ENCODE data around the gene DDX43. TPM values are rescaled to one million over a fixed set of nuclear protein-coding genes. Genes with fewer than 3 reads are reported as not detected.
"Not testable (repeated sequence)": the region's sequence is repeated elsewhere in the genome, so short reads cannot be mapped to it uniquely, and the experiment has no call there.

DDX43 gene
- total RNA-seq, 1 donor from 2014 or later = not detected

GRCh38 chr6:73388433-73388799, 6.2 kb upstream of the DDX43 start:
- H3K36me3 Mint-ChIP-seq (ENCODE audit: unreplicated experiment) = no peaks in the 10 kb centered on the region
- TF ChIP-seq CTCF (IDR thresholded peaks at IDR 0.05; ENCODE audit: partially characterized antibody, unreplicated experiment) = no peak
- H3K4me1 Mint-ChIP-seq (ENCODE audit: low read depth, unreplicated experiment) = no peaks in the 10 kb centered on the region
- DNase-seq = no peak
- no peaks in the 10 kb centered on the region for H3K9me3 Mint-ChIP-seq (ENCODE audit: unreplicated experiment)
- H3K27ac Mint-ChIP-seq (ENCODE audit: unreplicated experiment) = no peak overlapping the region
- no peaks in the 10 kb centered on the region for H3K27me3 Mint-ChIP-seq (ENCODE audit: unreplicated experiment)
- H3K4me3 Mint-ChIP-seq (ENCODE audit: unreplicated experiment) = peak overlapping the region; percentile 85

- H3K27ac Mint-ChIP-seq (ENCODE audit: unreplicated experiment) = no peak overlapping the region
- H3K27me3 Mint-ChIP-seq (ENCODE audit: unreplicated experiment) = peaks cover 1% of the 10 kb centered on the region
- peak overlapping the region; percentile 85 for H3K4me3 Mint-ChIP-seq (ENCODE audit: unreplicated experiment)
- H3K36me3 Mint-ChIP-seq (ENCODE audit: unreplicated experiment) = no peaks in the 10 kb centered on the region
- no peaks in the 10 kb centered on the region for H3K9me3 Mint-ChIP-seq (ENCODE audit: unreplicated experiment)
- no peaks in the 10 kb centered on the region for H3K4me1 Mint-ChIP-seq (ENCODE audit: low read depth, unreplicated experiment)
- peak; percentile 29 for TF ChIP-seq CTCF (IDR thresholded peaks at IDR 0.05; ENCODE audit: partially characterized antibody, unreplicated experiment)
- DNase-seq = peak; percentile 69
Measured at GRCh38 chr6:73388800-73389512, 5.7 kb upstream of the DDX43 start.

- H3K36me3 Mint-ChIP-seq (ENCODE audit: unreplicated experiment) = no peaks in the 10 kb centered on the region
- no peak for TF ChIP-seq CTCF (IDR thresholded peaks at IDR 0.05; ENCODE audit: partially characterized antibody, unreplicated experiment)
- no peak overlapping the region for H3K27ac Mint-ChIP-seq (ENCODE audit: unreplicated experiment)
- no peaks in the 10 kb centered on the region for H3K4me1 Mint-ChIP-seq (ENCODE audit: low read depth, unreplicated experiment)
- H3K4me3 Mint-ChIP-seq (ENCODE audit: unreplicated experiment) = no peak overlapping the region
- no peak for DNase-seq
- H3K27me3 Mint-ChIP-seq (ENCODE audit: unreplicated experiment) = peaks cover 1% of the 10 kb centered on the region
- H3K9me3 Mint-ChIP-seq (ENCODE audit: unreplicated experiment) = no peaks in the 10 kb centered on the region
Measured at GRCh38 chr6:73389854-73390253, 4.8 kb upstream of the DDX43 start.

GRCh38 chr6:73391675-73392074, 3.0 kb upstream of the DDX43 start:
- TF ChIP-seq CTCF (IDR thresholded peaks at IDR 0.05; ENCODE audit: partially characterized antibody, unreplicated experiment) = no peak
- no peaks in the 10 kb centered on the region for H3K9me3 Mint-ChIP-seq (ENCODE audit: unreplicated experiment)
- no peaks in the 10 kb centered on the region for H3K36me3 Mint-ChIP-seq (ENCODE audit: unreplicated experiment)
- H3K4me1 Mint-ChIP-seq (ENCODE audit: low read depth, unreplicated experiment) = no peaks in the 10 kb centered on the region
- peaks cover 1% of the 10 kb centered on the region for H3K27me3 Mint-ChIP-seq (ENCODE audit: unreplicated experiment)
- no peak overlapping the region for H3K4me3 Mint-ChIP-seq (ENCODE audit: unreplicated experiment)
- H3K27ac Mint-ChIP-seq (ENCODE audit: unreplicated experiment) = no peak overlapping the region
- DNase-seq = no peak

- not testable (repeated sequence) for H3K9me3 Mint-ChIP-seq (ENCODE audit: unreplicated experiment); H3K27me3 Mint-ChIP-seq (ENCODE audit: unreplicated experiment); H3K4me1 Mint-ChIP-seq (ENCODE audit: low read depth, unreplicated experiment); H3K4me3 Mint-ChIP-seq (ENCODE audit: unreplicated experiment); DNase-seq; H3K36me3 Mint-ChIP-seq (ENCODE audit: unreplicated experiment); H3K27ac Mint-ChIP-seq (ENCODE audit: unreplicated experiment)
Measured at GRCh38 chr6:73392188-73392587, 2.4 kb upstream of the DDX43 start.
